NCI-H1417 (cell line): ENCODE measurements around the gene RAI14.
"Not testable (repeated sequence)": the region's sequence is repeated elsewhere in the genome, so short reads cannot be mapped to it uniquely, and the experiment has no call there.

Experiments used
- DNase-seq, 3 experiments: peaks; one replicate each; lab custom pipeline; 2025; lab: John Stamatoyannopoulos, UW

The RAI14 gene

GRCh38 chr5:34731435-34732232, 75.5 kb downstream of the RAI14 start:
- no peak for DNase-seq

DNA sequence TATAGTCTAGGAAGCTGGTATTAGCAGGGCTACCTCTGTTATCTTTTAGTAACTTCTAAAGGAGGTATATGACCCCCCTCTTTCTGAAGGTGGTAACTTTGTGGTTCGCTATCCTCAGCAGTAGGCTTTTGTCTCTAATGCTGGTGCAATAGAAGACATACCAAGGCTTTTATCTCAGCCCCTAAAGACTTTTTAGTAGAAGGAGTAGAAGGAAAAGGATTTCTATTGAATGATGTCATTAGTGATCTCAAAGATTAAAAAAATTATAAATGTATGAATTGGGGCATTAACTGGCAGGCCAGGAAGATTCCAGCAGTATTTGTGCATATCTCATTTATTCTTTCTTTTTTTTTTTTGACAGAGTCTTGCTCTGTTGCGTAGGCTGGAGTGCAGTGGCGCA, 78.2 kb downstream of the RAI14 start:
- DNase-seq: no peak

DNA sequence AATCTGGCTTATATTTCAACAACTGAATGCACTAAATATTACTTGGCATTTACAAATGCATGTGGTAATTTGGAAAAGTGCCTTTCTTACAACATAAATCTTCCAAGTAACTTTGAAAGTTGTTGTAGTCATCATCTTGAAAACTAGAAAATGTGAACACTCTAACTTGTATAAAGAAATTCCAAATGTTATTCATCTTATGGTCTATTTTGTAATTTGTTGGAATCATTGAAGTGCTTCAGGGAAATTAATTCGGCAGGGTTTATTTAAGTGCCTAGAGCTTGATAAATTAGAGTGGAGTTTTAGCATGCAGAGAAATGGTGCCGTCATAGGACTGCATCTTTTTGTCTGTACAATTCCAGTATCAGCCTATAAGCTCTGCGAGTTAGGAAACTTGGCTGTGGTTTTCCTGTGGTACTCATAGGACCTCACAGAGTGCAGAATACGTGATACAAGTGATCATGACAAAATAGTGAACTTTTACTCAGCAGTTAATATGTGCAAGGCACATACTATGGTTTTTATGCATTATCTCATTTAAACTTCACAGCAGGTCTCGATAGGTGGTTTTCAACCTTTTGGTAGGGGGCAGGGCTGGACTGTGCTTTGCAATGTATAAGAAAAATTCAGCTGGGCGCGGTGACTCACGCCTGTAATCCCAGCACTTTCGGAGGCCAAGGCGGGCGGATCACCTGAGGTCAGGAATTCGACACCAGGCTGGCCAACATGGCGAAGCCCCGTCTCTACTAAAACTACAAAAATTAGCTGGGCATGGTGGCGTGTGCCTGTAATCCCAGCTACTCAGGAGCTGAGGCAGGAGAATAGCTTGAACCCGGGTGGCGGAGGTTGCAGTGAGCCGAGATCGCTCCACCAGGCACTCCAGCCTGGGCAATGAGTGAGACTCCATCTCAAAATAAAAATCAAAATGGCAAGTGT, 79.6 kb downstream of the RAI14 start:
- DNase-seq: no peak

- peak in 1 of 3 experiments; percentile 32 for DNase-seq
Measured at GRCh38 chr5:34736445-34737115, 80.5 kb downstream of the RAI14 start.

GRCh38 chr5:34737731-34738130, 81.6 kb downstream of the RAI14 start:
- no peak for DNase-seq

DNA sequence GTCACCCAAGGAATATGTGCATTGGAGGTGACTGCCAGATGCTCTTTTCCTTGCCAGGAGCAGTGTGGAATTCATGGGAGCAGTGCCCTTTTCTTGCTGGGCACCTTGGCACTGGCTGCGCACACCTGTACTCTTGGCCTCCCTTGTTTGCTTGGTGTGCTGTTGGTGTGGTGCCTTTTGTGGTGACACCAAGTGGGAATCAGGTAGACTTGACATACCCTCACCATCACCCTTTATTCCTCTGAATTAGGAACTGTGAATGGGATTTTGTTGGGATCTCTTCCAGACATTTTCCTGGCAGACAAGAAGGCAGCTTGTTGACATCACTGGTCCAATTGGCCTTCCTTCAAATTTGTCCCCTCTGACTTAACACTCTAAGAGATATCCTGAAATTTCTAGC, 82.3 kb downstream of the RAI14 start:
- no peak for DNase-seq

- no peak for DNase-seq
Measured at GRCh38 chr5:34740389-34740806, 84.3 kb downstream of the RAI14 start.

- no peak for DNase-seq
Measured at GRCh38 chr5:34742061-34742460, 85.9 kb downstream of the RAI14 start.

DNA sequence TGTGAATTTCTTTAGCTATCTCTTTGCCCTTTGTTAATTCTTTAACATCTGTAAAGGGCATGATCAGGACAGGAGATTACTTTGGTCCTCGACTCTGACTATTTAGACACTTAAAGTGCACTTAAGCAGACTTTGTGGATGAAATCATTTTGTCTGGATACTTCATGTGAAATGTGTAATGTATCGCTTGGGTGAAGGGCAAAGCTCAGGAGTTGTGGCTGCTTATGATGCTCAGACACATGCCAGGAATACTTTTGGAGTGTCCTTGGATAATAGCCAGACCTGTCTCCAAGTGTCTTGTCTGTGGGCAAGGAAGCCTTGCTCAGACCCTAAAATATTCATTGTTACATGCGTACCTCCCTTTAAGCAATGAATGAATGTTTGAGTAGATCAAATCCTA, 87.8 kb downstream of the RAI14 start:
- no peak for DNase-seq

DNA sequence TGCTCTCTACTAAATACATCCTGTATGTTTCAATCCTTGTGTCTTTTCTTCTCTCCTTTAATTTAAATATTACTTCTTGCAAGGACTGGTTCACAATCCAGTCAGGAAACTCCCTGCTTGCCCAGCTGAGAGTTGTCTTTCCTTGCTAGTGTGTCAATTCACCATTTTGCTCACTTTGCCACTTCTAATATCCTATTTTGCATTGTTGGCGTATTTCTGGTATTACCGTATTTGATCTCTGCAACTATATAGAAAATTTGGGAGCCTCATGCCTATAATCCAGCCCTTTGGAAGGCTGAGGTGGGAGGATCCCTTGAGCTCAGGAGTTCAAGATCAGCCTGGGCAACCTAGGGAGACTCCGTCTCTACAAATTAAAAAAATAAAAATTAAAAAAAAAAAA, 92.3 kb downstream of the RAI14 start:
- no peak for DNase-seq

DNA sequence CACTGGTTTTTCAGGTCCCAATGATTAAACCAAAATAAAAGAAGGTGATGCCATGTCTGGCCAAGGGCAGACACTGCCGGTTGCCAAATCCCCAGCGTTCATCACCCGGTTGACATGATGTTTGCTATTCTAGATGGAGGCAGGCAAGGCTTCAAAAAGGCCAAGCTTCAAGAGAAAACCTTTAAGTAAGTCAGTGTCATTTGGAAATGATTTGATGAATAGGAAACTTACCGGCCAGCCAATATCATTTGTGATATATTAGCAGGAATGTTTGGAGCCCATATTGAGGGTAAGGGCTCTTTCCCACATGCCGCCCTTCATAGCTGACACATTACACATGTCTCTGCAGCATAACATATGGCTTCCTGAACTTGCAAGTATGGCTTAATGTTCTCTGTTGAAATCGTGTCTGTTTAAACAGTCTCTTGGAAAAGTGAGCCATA, 93.3 kb downstream of the RAI14 start:
- no peak for DNase-seq

DNA sequence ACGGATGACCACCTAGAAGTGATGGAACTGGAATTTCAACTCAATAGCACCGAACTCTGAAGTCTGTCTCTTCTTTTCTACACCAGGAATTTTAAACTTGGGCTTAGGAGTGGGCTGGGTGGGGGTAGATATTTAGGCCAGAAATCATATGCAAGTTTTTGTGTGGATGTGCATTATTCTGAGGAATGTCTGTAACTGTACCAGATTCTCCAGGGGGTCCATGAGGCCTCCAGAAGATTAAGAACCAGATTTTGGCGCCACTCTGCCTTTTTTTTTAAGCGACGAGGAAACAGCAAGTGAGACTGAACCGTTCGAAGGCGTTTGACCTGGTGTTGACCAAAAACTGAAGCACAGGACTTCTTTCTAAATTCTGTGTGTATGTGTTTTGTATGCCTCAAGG, 94.1 kb downstream of the RAI14 start:
- no peak for DNase-seq

GRCh38 chr5:34751807-34752736, 95.9 kb downstream of the RAI14 start:
- no peak for DNase-seq

DNA sequence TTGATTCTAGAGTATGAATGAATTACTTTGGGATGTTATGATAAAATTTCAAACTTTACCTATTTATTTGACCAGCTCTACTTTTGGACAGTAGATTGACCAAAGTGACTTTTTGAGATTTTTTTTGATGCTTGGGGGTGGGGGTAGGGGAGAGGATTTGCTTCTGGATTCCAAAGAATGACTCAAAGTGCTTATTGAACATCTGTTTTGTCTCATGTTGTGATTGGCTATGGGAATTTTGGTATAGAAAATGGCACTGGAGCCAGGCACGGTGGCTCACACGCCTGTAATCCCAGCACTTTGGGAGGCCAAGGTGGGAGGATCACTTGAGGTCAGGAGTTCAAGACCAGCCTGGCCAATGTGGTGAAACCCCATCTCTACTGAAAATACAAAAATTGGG, 97.1 kb downstream of the RAI14 start:
- DNase-seq: not testable (repeated sequence)

GRCh38 chr5:34755926-34756325, 99.8 kb downstream of the RAI14 start:
- DNase-seq: no peak

- DNase-seq: no peak
Measured at GRCh38 chr5:34756781-34757624, 100.9 kb downstream of the RAI14 start.

DNA sequence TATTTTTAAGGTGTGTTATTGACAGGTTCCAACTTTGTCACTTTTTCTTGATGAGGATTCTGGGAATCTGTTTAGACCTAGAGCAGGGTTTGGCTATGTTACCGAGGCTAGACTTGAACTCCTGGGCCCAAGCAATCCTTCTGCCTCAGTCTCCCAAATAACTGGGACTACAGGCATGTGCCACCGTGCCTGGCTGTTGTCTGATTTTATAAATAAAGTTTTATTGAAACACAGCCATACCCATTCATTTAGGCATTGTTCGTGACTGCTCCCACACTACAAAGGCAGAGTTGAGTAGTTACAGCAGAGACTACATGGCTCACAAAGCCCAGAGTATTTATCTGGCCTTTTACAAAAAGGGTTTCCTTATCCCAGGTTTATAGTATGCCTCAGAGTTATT, 102.4 kb downstream of the RAI14 start:
- DNase-seq: no peak

DNA sequence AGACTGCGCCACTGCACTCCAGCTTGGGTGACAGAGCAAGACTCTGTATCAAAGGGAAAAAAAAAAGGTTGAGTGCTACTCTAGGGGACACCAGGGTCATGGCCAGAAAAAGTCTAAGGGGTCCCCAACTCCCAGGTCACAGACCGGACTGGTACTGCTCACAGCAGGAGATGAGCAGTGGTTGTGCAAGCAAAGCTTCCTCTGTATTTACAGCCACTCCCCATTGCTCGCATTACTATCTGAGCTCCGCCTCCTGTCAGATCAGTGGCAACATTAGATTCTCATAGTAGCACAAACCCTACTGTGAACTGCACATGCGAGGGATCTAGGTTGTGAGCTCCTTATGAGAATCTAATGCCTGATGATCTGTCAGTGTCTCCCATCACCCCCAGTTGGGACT, 103.1 kb downstream of the RAI14 start:
- DNase-seq: not testable (repeated sequence)

GRCh38 chr5:34765662-34766061, 109.5 kb downstream of the RAI14 start:
- DNase-seq: no peak

DNA sequence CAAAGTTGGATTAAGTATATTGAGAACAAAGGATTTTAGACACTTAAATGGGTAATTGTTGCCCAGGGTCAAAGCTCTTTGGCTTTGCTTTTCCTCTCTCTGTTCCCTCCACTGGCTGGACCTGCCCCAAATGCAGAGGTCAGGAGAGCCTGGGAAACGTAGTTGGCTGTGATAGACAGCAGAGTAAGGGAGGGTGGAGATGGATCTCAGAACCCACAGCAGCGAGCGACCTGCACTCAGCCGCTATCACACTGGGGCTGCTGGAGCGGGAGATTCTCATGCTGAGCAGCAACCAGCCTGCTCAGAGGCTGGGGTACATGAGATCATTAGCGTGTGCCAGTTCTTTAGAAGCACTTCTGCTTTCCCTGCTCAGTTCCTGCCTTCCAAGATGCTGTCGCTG, 111.1 kb downstream of the RAI14 start:
- DNase-seq: no peak
